Measurements from ENCODE around the gene PMEPA1.

Gene PMEPA1

DNA sequence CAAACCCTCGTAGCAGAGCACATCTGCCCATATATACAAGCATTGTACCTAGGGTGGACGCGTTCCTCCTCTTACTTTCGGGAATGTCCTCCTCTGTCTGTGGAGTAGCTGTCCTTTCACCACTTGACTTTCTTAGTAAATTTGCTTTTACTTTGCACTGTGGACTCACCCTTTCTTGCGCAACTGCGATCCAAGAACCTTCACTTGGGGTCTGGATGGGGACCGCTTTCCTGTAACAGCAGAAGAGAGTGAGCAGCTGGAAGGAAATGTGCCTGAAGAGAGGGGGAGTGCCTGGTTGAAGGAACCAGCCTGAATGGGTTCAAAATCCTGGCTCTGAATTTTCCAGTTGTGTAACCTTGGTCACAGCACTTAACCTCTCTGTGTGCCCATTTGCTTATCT lies 40.1 kb upstream of the PMEPA1 start:
- Histone ChIP-seq H3K9me3 (ENCODE audit: low read depth, low read length) (no peaks in the 10 kb centered on the region), H3K27ac (no peak overlapping the region), H3K4me3 (no peak overlapping the region), H3K36me3 (ENCODE audit: insufficient read depth, low read length) (no peaks in the 10 kb centered on the region), H3K9ac (ENCODE audit: insufficient read length) (no peak overlapping the region)
- TF ChIP-seq FOXP2 (optimal IDR thresholded peaks at IDR 0.05; ENCODE audit: control extremely low read depth, extremely low read length, insufficient read depth) (no peak), POLR2AphosphoS5 (IDR thresholded peaks at IDR 0.05; ENCODE audit: borderline replicate concordance, low read depth, low read length) (no peak), EZH2 (IDR thresholded peaks at IDR 0.05) (no peak)
- DNase-seq (ENCODE audit: low read depth, low spot score), result no peak

DNA sequence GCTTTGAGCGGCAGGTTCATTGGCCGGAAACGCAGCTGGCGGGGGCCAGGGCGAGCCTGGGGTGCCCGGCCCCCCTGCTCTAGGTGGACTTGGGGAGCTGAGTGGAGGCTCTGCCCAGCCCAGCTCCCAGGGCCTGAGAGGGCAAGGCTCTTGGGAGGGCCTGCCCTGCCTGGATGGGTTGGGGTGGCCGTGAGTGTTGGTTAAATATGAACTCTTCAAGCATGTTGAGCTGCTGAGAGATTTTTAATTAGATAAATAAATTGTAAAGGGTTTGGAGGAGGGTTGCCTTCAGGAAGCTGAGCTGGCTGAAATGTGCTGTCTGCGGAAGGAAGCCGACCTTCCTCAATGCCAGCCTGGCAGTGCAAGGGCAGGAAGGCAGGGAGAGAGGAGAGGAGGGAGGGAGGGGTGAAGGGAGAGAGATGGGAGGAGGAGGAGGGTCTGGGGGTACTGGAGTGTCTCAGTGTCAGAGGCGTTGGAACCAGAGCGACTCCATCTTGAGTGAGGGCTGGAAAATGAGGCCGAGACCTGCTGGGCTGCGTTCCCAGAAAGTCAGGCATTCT lies 39.4 kb upstream of the PMEPA1 start:
- DNase-seq (ENCODE audit: low read depth, low spot score), result no peak
- H3K9ac ChIP-seq (ENCODE audit: insufficient read length), result no peak overlapping the region
- TF ChIP-seq EZH2 (IDR thresholded peaks at IDR 0.05) (no peak), POLR2AphosphoS5 (IDR thresholded peaks at IDR 0.05; ENCODE audit: borderline replicate concordance, low read depth, low read length) (no peak), FOXP2 (optimal IDR thresholded peaks at IDR 0.05; ENCODE audit: control extremely low read depth, extremely low read length, insufficient read depth) (no peak)
- no peaks in the 10 kb centered on the region for H3K9me3 ChIP-seq (ENCODE audit: low read depth, low read length)
- no peak overlapping the region for H3K27ac ChIP-seq
- H3K4me3 ChIP-seq, result peak overlapping the region; percentile 73
- H3K36me3 ChIP-seq (ENCODE audit: insufficient read depth, low read length), result no peaks in the 10 kb centered on the region

DNA sequence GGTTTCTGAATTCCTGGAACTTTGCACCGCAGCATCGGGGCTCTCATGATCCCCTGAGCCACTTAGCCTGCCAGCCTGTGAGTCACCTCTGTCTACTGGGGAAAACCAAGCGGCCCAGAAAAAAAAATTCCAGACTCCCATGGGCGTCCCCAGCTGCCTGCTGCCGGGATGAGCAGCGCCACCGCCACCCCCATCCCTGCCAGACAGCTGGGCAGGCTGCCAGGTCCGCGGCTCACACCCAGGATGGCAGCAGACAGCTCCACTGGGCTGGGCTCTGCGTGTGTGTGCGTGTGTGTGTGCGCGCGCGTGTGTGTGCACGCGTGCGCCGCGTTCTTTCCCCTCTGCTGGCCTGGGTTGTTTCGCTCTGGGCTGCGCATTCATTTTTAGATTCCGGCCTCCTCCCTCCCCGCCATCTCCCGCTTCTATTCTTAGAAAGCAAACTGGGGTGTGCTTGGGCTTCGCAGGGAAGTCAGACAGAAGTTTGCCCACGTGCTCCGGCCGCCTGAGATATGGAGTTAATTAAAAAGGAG lies 38.9 kb upstream of the PMEPA1 start:
- 0 out of 2 replicates have a peak, but pooled peaks have one; percentile 11 for TF ChIP-seq POLR2AphosphoS5 (IDR thresholded peaks at IDR 0.05; ENCODE audit: borderline replicate concordance, low read depth, low read length)
- no peak for TF ChIP-seq FOXP2 (optimal IDR thresholded peaks at IDR 0.05; ENCODE audit: control extremely low read depth, extremely low read length, insufficient read depth)
- no peak for DNase-seq (ENCODE audit: low read depth, low spot score)
- no peak overlapping the region for H3K9ac ChIP-seq (ENCODE audit: insufficient read length)
- H3K36me3 ChIP-seq (ENCODE audit: insufficient read depth, low read length), result no peaks in the 10 kb centered on the region
- no peaks in the 10 kb centered on the region for H3K9me3 ChIP-seq (ENCODE audit: low read depth, low read length)
- peak overlapping the region; percentile 73 for H3K4me3 ChIP-seq
- H3K27ac ChIP-seq, result no peak overlapping the region

DNA sequence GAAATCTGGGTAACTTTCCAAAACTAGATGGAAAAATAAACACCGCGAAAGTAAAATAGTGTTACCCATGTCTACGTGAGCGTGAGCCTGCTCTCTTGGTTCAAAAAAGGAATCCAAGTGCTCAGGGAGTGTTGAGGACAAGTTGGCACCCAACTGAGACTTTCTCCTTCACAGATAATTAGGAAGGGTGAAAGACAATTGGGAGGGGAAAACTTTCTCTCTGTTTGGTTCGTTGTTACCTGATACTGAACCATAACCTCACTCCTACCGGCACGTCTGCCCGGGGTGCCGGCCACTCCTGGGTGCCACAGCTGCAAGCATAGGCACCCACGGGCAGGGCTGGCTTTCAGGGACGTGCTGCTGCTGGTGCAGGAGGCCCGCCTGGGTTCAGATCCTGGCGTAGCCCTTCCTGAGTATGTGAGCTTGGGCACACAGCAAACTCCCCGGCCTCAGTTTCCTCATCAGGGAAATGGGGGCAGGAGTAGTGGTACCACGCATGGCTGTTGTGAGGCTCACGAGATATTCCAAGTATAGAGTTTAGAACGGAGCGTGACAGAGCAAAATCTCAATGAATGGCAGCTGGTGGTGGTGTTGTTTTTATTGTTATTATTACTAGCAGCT lies 38.2 kb upstream of the PMEPA1 start:
- Histone ChIP-seq H3K4me3 (peak overlapping the region; percentile 73), H3K9me3 (ENCODE audit: low read depth, low read length) (no peaks in the 10 kb centered on the region), H3K27ac (no peak overlapping the region), H3K36me3 (ENCODE audit: insufficient read depth, low read length) (no peaks in the 10 kb centered on the region), H3K9ac (ENCODE audit: insufficient read length) (no peak overlapping the region)
- DNase-seq (ENCODE audit: low read depth, low spot score), result no peak
- no peak for TF ChIP-seq FOXP2 (optimal IDR thresholded peaks at IDR 0.05; ENCODE audit: control extremely low read depth, extremely low read length, insufficient read depth)
- TF ChIP-seq POLR2AphosphoS5 (IDR thresholded peaks at IDR 0.05; ENCODE audit: borderline replicate concordance, low read depth, low read length), result no peak
- no peak for TF ChIP-seq EZH2 (IDR thresholded peaks at IDR 0.05)

DNA sequence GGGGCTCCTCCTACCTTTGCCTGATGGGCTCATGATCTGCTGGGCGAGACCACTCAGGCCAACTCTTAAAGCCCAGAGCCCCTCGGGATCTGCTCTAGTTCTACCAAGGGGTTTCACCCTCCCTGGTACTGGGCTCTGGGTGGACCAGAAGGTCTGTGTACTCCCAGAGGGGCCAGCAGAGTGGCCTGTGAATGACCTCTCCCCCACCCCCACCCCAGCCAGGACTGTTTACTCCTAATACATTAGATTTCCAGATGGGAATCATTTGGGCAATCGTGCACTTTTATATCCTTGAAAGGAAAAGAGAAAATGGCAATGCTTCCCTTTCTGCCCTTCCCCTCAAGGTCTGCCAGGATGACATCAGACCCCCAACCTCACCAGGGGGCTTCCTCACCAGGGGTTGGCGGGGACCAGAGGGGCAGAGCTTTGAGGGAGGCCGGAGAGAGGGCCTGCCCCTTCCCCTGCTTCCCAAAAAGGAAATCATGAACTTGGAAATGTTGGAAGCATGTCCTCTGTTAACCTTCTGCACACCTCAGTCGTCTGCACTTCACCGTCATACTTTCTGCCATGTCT lies 37.1 kb upstream of the PMEPA1 start:
- Histone ChIP-seq H3K36me3 (ENCODE audit: insufficient read depth, low read length) (no peaks in the 10 kb centered on the region), H3K9ac (ENCODE audit: insufficient read length) (no peak overlapping the region), H3K4me3 (no peak overlapping the region), H3K9me3 (ENCODE audit: low read depth, low read length) (no peaks in the 10 kb centered on the region), H3K27ac (no peak overlapping the region)
- TF ChIP-seq POLR2AphosphoS5 (IDR thresholded peaks at IDR 0.05; ENCODE audit: borderline replicate concordance, low read depth, low read length) (no peak), FOXP2 (optimal IDR thresholded peaks at IDR 0.05; ENCODE audit: control extremely low read depth, extremely low read length, insufficient read depth) (no peak), EZH2 (IDR thresholded peaks at IDR 0.05) (no peak)
- DNase-seq (ENCODE audit: low read depth, low spot score), result no peak

DNA sequence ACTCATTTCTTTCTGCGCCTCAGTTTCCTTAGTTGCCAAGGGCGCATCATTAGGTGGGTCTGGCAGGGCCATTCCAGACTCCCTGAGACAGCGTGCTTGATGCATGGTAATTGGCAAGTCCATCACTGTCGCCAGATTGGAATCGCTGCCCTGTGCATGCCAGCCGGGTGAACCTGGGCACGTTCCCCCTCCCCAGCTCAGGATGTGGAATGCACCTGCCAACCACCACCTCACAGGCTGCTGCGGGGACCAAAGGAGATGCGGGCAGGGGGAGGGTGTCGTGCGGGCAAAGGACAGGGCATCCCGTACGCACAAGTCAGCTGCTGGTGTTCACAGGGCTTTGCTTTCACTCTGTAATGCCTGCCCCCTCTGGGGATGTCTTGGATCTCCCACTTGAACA lies 36.4 kb upstream of the PMEPA1 start:
- TF ChIP-seq FOXP2 (optimal IDR thresholded peaks at IDR 0.05; ENCODE audit: control extremely low read depth, extremely low read length, insufficient read depth) (no peak), EZH2 (IDR thresholded peaks at IDR 0.05) (no peak), POLR2AphosphoS5 (IDR thresholded peaks at IDR 0.05; ENCODE audit: borderline replicate concordance, low read depth, low read length) (no peak)
- H3K27ac ChIP-seq, result no peak overlapping the region
- no peak overlapping the region for H3K9ac ChIP-seq (ENCODE audit: insufficient read length)
- H3K4me3 ChIP-seq, result no peak overlapping the region
- no peaks in the 10 kb centered on the region for H3K36me3 ChIP-seq (ENCODE audit: insufficient read depth, low read length)
- DNase-seq (ENCODE audit: low read depth, low spot score), result no peak
- H3K9me3 ChIP-seq (ENCODE audit: low read depth, low read length), result no peaks in the 10 kb centered on the region

DNA sequence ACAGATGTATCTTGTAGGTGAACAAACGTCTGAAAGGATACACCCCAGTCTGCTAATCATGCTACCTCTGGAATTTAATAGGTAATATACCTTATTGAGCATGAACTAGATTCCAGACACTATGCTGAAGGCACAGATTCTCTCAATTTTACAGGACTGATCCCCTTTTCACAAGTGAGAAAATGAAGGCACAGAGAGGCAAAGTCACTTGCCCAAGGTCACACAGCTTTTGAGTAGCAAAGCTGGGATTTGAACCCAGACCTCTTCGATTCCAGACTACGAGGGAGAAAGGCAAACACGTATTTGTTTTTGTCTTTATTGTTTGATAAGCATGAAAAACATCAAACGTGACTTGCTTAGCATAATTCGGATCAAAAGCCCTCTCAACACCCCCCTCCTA lies 34.4 kb upstream of the PMEPA1 start:
- H3K9ac ChIP-seq (ENCODE audit: insufficient read length), result no peak overlapping the region
- H3K27ac ChIP-seq, result no peak overlapping the region
- H3K36me3 ChIP-seq (ENCODE audit: insufficient read depth, low read length), result no peaks in the 10 kb centered on the region
- no peak overlapping the region for H3K4me3 ChIP-seq
- no peaks in the 10 kb centered on the region for H3K9me3 ChIP-seq (ENCODE audit: low read depth, low read length)
- DNase-seq (ENCODE audit: low read depth, low spot score), result no peak
- TF ChIP-seq FOXP2 (optimal IDR thresholded peaks at IDR 0.05; ENCODE audit: control extremely low read depth, extremely low read length, insufficient read depth) (no peak), EZH2 (IDR thresholded peaks at IDR 0.05) (no peak), POLR2AphosphoS5 (IDR thresholded peaks at IDR 0.05; ENCODE audit: borderline replicate concordance, low read depth, low read length) (no peak)

DNA sequence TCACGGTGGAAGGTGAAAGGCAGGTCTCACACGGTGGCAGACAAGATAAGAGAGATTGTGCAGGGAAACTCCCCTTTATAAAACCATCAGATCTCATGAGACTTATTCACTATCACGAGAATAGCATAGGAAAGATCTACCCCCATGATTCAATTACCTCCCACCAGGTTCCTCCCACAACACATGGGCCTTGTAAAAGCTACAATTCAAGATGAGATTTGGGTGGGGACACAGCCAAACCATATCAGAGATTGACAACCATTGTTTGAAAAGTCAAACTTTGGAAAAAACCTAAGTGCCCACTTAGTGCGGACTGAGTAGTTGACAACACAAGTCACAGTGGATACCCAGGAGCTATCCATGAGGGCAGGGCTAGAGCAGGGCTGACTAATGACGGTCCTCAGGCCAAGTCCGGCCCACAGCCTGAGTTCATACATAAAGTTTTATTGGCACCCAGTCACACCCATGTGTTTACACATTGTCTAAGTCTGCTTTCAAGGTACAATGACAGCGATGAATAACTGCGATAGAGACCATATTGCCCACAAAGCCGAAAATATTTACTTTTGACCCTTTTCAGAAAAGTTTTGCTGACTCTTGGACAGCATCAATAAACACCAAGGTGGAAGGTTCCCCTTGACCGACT lies 33.8 kb upstream of the PMEPA1 start:
- Histone ChIP-seq H3K36me3 (ENCODE audit: insufficient read depth, low read length) (no peaks in the 10 kb centered on the region), H3K9me3 (ENCODE audit: low read depth, low read length) (no peaks in the 10 kb centered on the region), H3K27ac (no peak overlapping the region), H3K9ac (ENCODE audit: insufficient read length) (no peak overlapping the region), H3K4me3 (no peak overlapping the region)
- DNase-seq (ENCODE audit: low read depth, low spot score), result no peak
- TF ChIP-seq EZH2 (IDR thresholded peaks at IDR 0.05), result no peak
- TF ChIP-seq FOXP2 (optimal IDR thresholded peaks at IDR 0.05; ENCODE audit: control extremely low read depth, extremely low read length, insufficient read depth), result no peak
- no peak for TF ChIP-seq POLR2AphosphoS5 (IDR thresholded peaks at IDR 0.05; ENCODE audit: borderline replicate concordance, low read depth, low read length)
